HepG2 (cell line): ENCODE results near the gene CDK15. TPM values are rescaled to one million over a fixed set of nuclear protein-coding genes. Genes with fewer than 3 reads are reported as not detected.

Experiments
- ATAC-seq: fragments of 200-7000 bp; cut with Tn5 transposase; 3 replicates; pipeline ENCODE4 v1.9.1; 2020; ENCODE audit warnings: mild to moderate bottlenecking, moderate library complexity
- BruUV-seq: library from RNA; stranded (reverse); fragments of 400-500 nt; replicated peaks from 2 replicates; lab custom pipeline; 2021; lab: Mats Ljungman, UMichigan
- CTCF ChIA-PET: fragments of 300-600 bp; formaldehyde crosslinking; extraction: SDS; loops from one replicate; lab custom pipeline; 2021; ENCODE audit warnings: low total read pairs, inconsistent platforms, low intra/inter-chr PET ratio; lab: Yijun Ruan, JAX
- POLR2A ChIA-PET: fragments of 350-600 bp; sonication (Branson Sonifier 250); formaldehyde crosslinking; loops from one replicate; lab custom pipeline; 2020; ENCODE audit warnings: antibody characterized with exemption, inconsistent platforms; lab: Yijun Ruan, JAX
- DNase-seq: peaks from one replicate; pipeline ENCODE4 v3.0.0-alpha.2; 2015; ENCODE audit warnings: low spot score
- FAIRE-seq: peaks from 3 replicates; lab custom pipeline; 2011; peaks lifted over from hg19 to GRCh38; lab: Jason Lieb, UNC
- H2AFZ ChIP-seq: one replicate; pipeline ENCODE4 v1.6.1; 2011; ENCODE audit warnings: low read length, inconsistent platforms
- H3K27ac ChIP-seq: fragments of 300-600 bp; 3 replicates; pipeline ENCODE4 v1.8.0; 2011; ENCODE audit warnings: mixed run types, mild to moderate bottlenecking, mixed read lengths, low read length, inconsistent platforms; ENCODE audit not compliant: insufficient read depth; ENCODE audit errors: extremely low read length
- H3K27me3 ChIP-seq, 2 experiments: fragments of 200-600 bp in 1 of 2; 2 replicates in 1 of 2; 3 replicates in 1 of 2; pipeline versions ENCODE4 v1.6.0 to v1.8.0; 2011; ENCODE audit warnings: low read length in 2 of 2, mild to moderate bottlenecking in 2 of 2, moderate library complexity in 2 of 2, inconsistent platforms in 1 of 2; ENCODE audit not compliant: insufficient read depth in 2 of 2, control insufficient read depth in 1 of 2
- H3K36me3 ChIP-seq, 2 experiments: fragments of 200-600 bp in 1 of 2; replicated peaks in 1 of 2; 2 replicates in 1 of 2; 3 replicates in 1 of 2; pipeline versions ENCODE4 v1.5.1 to v1.8.0; 2011; ENCODE audit warnings: low read length in 2 of 2, inconsistent platforms in 1 of 2; ENCODE audit not compliant: insufficient read depth in 2 of 2, control insufficient read depth in 1 of 2
- H3K4me1 ChIP-seq: 2 replicates; pipeline ENCODE4 v1.5.1; 2012; ENCODE audit warnings: low read length, inconsistent platforms; ENCODE audit not compliant: insufficient read depth
- H3K4me2 ChIP-seq: 2 replicates; pipeline ENCODE4 v1.6.0; 2011; ENCODE audit warnings: low read depth, low read length, inconsistent platforms
- H3K4me3 ChIP-seq, 3 experiments: fragments of 200-600 bp in 1 of 3; sonication (generic), shearing (Covaris generic) in 1 of 3; replicated peaks in 1 of 3; 2 replicates each; pipeline ENCODE4 v1.5.1; 2011 to 2016; ENCODE audit warnings: low read length in 3 of 3, inconsistent platforms in 2 of 3, low read depth in 2 of 3, mild to moderate bottlenecking in 2 of 3, control low read depth in 1 of 3, mixed read lengths in 1 of 3; ENCODE audit not compliant: insufficient read depth in 1 of 3
- H3K79me2 ChIP-seq: one replicate; pipeline ENCODE4 v1.6.1; 2011; ENCODE audit warnings: low read length, inconsistent platforms; ENCODE audit not compliant: insufficient read depth
- H3K9ac ChIP-seq: 2 replicates; pipeline ENCODE4 v1.6.0; 2011; ENCODE audit warnings: mild to moderate bottlenecking, low read depth, low read length, inconsistent platforms; ENCODE audit not compliant: insufficient read depth
- H3K9me3 ChIP-seq: 2 replicates; pipeline ENCODE4 v1.5.1; 2012; ENCODE audit warnings: mild to moderate bottlenecking, low read length
- H4K20me1 ChIP-seq: 2 replicates; pipeline ENCODE4 v1.6.0; 2011; ENCODE audit warnings: inconsistent platforms, mild to moderate bottlenecking, low read length, moderate library complexity; ENCODE audit not compliant: insufficient read depth
- KDM5A ChIP-seq: fragments of 200-600 bp; sonication (generic); IDR thresholded peaks from 2 replicates; pipeline ENCODE4 v1.7.0; 2018; ENCODE audit warnings: antibody characterized with exemption, mild to moderate bottlenecking, low read length, borderline replicate concordance
- KLF16 ChIP-seq, 2 experiments: sonication (generic) in 1 of 2; formaldehyde crosslinking in 1 of 2; IDR thresholded peaks; 2 replicates each; pipeline versions ENCODE4 v1.6.1 to v1.8.0; 2016 to 2023; ENCODE audit warnings: missing genetic modification reagents in 2 of 2, missing compliant biosample characterization in 1 of 2
- PBX2 ChIP-seq: IDR thresholded peaks from 2 replicates; pipeline ENCODE4 v1.6.1; 2016; ENCODE audit warnings: control low read depth
- PBX3 ChIP-seq: sonication (generic); formaldehyde crosslinking; IDR thresholded peaks from 2 replicates; pipeline ENCODE4 v1.8.1; 2023; ENCODE audit warnings: missing genetic modification reagents, inconsistent platforms, borderline replicate concordance
- RBM39 ChIP-seq: fragments of 200-400 bp; formaldehyde crosslinking; IDR thresholded peaks from one replicate; pipeline ENCODE4 v1.6.1; 2018; ENCODE audit warnings: antibody characterized with exemption, mild to moderate bottlenecking, low read depth, low read length; ENCODE audit not compliant: poor library complexity, severe bottlenecking
- TEAD3 ChIP-seq: optimal IDR thresholded peaks from 2 replicates; pipeline ENCODE3; 2016; ENCODE audit warnings: borderline replicate concordance
- ZFY ChIP-seq: sonication (generic); formaldehyde crosslinking; IDR thresholded peaks from 2 replicates; pipeline ENCODE4 v1.4.0; 2020; ENCODE audit warnings: missing genetic modification reagents
- ZNF124 ChIP-seq: sonication (generic); formaldehyde crosslinking; IDR thresholded peaks from 2 replicates; pipeline ENCODE4 v1.4.0; 2020; ENCODE audit warnings: missing genetic modification reagents
- ZNF234 ChIP-seq: sonication (generic); formaldehyde crosslinking; conservative IDR thresholded peaks from 2 replicates; pipeline ENCODE4 v1.5.1; 2020; ENCODE audit warnings: mild to moderate bottlenecking, missing genetic modification reagents
- ZNF263 ChIP-seq: sonication (generic); formaldehyde crosslinking; IDR thresholded peaks from 2 replicates; pipeline ENCODE4 v1.4.0; 2020; ENCODE audit warnings: missing genetic modification reagents
- ZNF503 ChIP-seq: sonication (generic); formaldehyde crosslinking; IDR thresholded peaks from 2 replicates; pipeline ENCODE4 v1.4.0; 2020; ENCODE audit warnings: missing genetic modification reagents
- ZNF614 ChIP-seq: IDR thresholded peaks from 2 replicates; pipeline ENCODE4 v1.6.1; 2018; ENCODE audit warnings: missing biosample characterization, missing genetic modification reagents, inconsistent platforms, borderline replicate concordance
- WGBS: methylation state at CpG from one replicate; pipeline ENCODE4 v1.1.6; 2017; ENCODE audit warnings: low lambda C conversion rate; 5-methylcytosine and 5-hydroxymethylcytosine counted together
- in situ Hi-C: cut with HindIII; loops from 2 replicates; pipeline ENCODE4 v1.10.0; 2017; ENCODE audit warnings: low pct_unique_long_range_greater_than_20kb; ENCODE audit not compliant: extremely low pct_ligation_motif_present
- intact Hi-C: fragments of 100-400 bp; cut with micrococcal nuclease; formaldehyde crosslinking; loops from one replicate; pipeline ENCODE4 v1.10.0; 2022; ENCODE audit not compliant: unreplicated experiment
- polyA plus RNA-seq, 8 experiments: library from polyadenylated mRNA; depleted of rRNA in 3 of 8; stranded (reverse) in 7 of 8; unstranded in 1 of 8; fragments of >200 nt; fragmentation: Illumina TruSeq in 4 of 8; extraction: Trizol in 4 of 8; gene quantifications; 2 replicates each; pipeline versions ENCODE4 v1.2.1 to v1.2.3, GENCODE V29; 2011 to 2016; ENCODE audit warnings: low read depth in 4 of 8, missing spikeins in 1 of 8, mixed read lengths in 1 of 8; ENCODE audit not compliant: insufficient read depth in 1 of 8
- total RNA-seq, 5 experiments: library from RNA; depleted of rRNA; stranded (reverse); fragments of >200 nt; fragmentation: Illumina TruSeq; extraction: Trizol; gene quantifications; 2 replicates each; pipeline ENCODE4 v1.2.3, GENCODE V29; 2016; ENCODE audit warnings: low read depth in 1 of 5

The CDK15 gene
- total and polyA plus RNA-seq, 2 of the 13 experiments (the other 11 are each of a cell fraction or from before 2014, with no cell fraction given) = not detected

GRCh38 chr2:201906777-201907562, 100.6 kb downstream of the CDK15 start:
- CTCF ChIA-PET = no interaction called here
- no peaks in the 10 kb centered on the region for H3K79me2 ChIP-seq
- no peak overlapping the region for H3K27ac ChIP-seq
- ATAC-seq (no peak), DNase-seq (no peak), FAIRE-seq (no peak)
- H3K9ac ChIP-seq = no peak overlapping the region
- in situ Hi-C loops (no loop called here), intact Hi-C loops (no loop called here)
- H3K4me2 ChIP-seq = no peak overlapping the region
- TF ChIP-seq KDM5A (no peak), ZFY (CRISPR knock-in tag) (no peak), ZNF124 (CRISPR knock-in tag) (no peak), RBM39 (no peak), PBX3 (CRISPR knock-in tag) (no peak), ZNF614 (no peak), PBX2 (no peak), KLF16 (CRISPR knock-in tag; IDR thresholded peaks at IDR 0.05) (no peak), ZNF263 (CRISPR knock-in tag) (no peak), TEAD3 (CRISPR knock-in tag) (no peak), ZNF234 (CRISPR knock-in tag) (no peak), ZNF503 (CRISPR knock-in tag) (no peak)
- H3K9me3 ChIP-seq = no peaks in the 10 kb centered on the region
- H4K20me1 ChIP-seq = no peaks in the 10 kb centered on the region
- H3K27me3 ChIP-seq = peaks cover 0 to 5% of the 10 kb centered on the region in 2 experiments; a peak in 1 of 5 replicates
- POLR2A ChIA-PET = no interaction called here
- no peaks in the 10 kb centered on the region for H3K36me3 ChIP-seq
- WGBS = 25% methylated on average over 10 of the region's 10 CpGs
- no peak overlapping the region for H3K4me3 ChIP-seq
- H3K4me1 ChIP-seq = no peaks in the 10 kb centered on the region
- no peak overlapping the region for H2AFZ ChIP-seq
- no TSS peak for BruUV-seq
